H9 (cell line): ENCODE measurements around the gene STARD8. TPM values are rescaled to one million over a fixed set of nuclear protein-coding genes. Genes with fewer than 3 reads are reported as not detected.

Source experiments
- DNase-seq: peaks from one replicate; pipeline ENCODE4 v3.0.0-alpha.2; 2017
- H2AFZ ChIP-seq: one replicate; pipeline ENCODE4 v1.6.1; 2013; ENCODE audit warnings: mild to moderate bottlenecking, low read length, control low read depth, moderate library complexity
- H2AK5ac ChIP-seq: 2 replicates; pipeline ENCODE4 v1.6.1; 2013; ENCODE audit warnings: low read length, control low read depth, mixed read lengths; ENCODE audit not compliant: insufficient read length
- H2BK120ac ChIP-seq: one replicate; pipeline ENCODE4 v1.6.1; 2013; ENCODE audit warnings: low read depth, mild to moderate bottlenecking, low read length, control low read depth, inconsistent platforms; ENCODE audit not compliant: poor library complexity, severe bottlenecking
- H2BK12ac ChIP-seq: 2 replicates; pipeline ENCODE4 v1.6.1; 2013; ENCODE audit warnings: low read length, control low read depth, mixed read lengths, low read depth; ENCODE audit not compliant: insufficient read length
- H2BK15ac ChIP-seq: 2 replicates; pipeline ENCODE4 v1.6.1; 2013; ENCODE audit warnings: low read depth, low read length, control low read depth
- H2BK20ac ChIP-seq: one replicate; pipeline ENCODE4 v1.6.1; 2013; ENCODE audit warnings: low read depth, mild to moderate bottlenecking, low read length, control low read depth, inconsistent platforms; ENCODE audit not compliant: poor library complexity, severe bottlenecking
- H2BK5ac ChIP-seq: 2 replicates; pipeline ENCODE4 v1.6.1; 2013; ENCODE audit warnings: low read length, control low read depth, mixed read lengths; ENCODE audit not compliant: insufficient read length
- H3K14ac ChIP-seq: 2 replicates; pipeline ENCODE4 v1.6.1; 2013; ENCODE audit warnings: low read length, control low read depth; ENCODE audit not compliant: insufficient read depth
- H3K18ac ChIP-seq: 2 replicates; pipeline ENCODE4 v1.6.1; 2013; ENCODE audit warnings: low read depth, mild to moderate bottlenecking, mixed read lengths, low read length, control low read depth; ENCODE audit not compliant: insufficient read length
- H3K23ac ChIP-seq: 2 replicates; pipeline ENCODE4 v1.6.1; 2013; ENCODE audit warnings: low read length, control low read depth, mixed read lengths, low read depth; ENCODE audit not compliant: insufficient read length
- H3K23me2 ChIP-seq: 2 replicates; pipeline ENCODE4 v1.6.1; 2013; ENCODE audit warnings: low read depth, mild to moderate bottlenecking, mixed read lengths, low read length, control low read depth; ENCODE audit not compliant: insufficient read length, poor library complexity, severe bottlenecking
- H3K27ac ChIP-seq: 2 replicates; pipeline ENCODE4 v1.5.1; 2013; ENCODE audit warnings: low read length, control low read depth, mixed read lengths, low read depth; ENCODE audit not compliant: insufficient read length
- H3K27me3 ChIP-seq: 2 replicates; pipeline ENCODE4 v1.6.1; 2013; ENCODE audit warnings: low read length, control low read depth, inconsistent platforms; ENCODE audit not compliant: insufficient read depth
- H3K4ac ChIP-seq: 2 replicates; pipeline ENCODE4 v1.6.1; 2013; ENCODE audit warnings: low read depth, mild to moderate bottlenecking, control low read depth, inconsistent platforms, low read length, moderate library complexity
- H3K4me1 ChIP-seq: 2 replicates; pipeline ENCODE4 v1.6.1; 2013; ENCODE audit warnings: low read length, control low read depth, inconsistent platforms; ENCODE audit not compliant: insufficient read depth
- H3K4me2 ChIP-seq: 2 replicates; pipeline ENCODE4 v1.6.1; 2013; ENCODE audit warnings: low read length, control low read depth, mixed read lengths; ENCODE audit not compliant: insufficient read length, insufficient read depth
- H3K56ac ChIP-seq: 2 replicates; pipeline ENCODE4 v1.6.1; 2013; ENCODE audit warnings: low read depth, mild to moderate bottlenecking, mixed read lengths, low read length, control low read depth; ENCODE audit not compliant: insufficient read length
- H3K79me1 ChIP-seq: 2 replicates; pipeline ENCODE4 v1.6.1; 2013; ENCODE audit warnings: low read depth, mild to moderate bottlenecking, moderate library complexity, low read length, control low read depth, inconsistent platforms; ENCODE audit not compliant: insufficient read depth, poor library complexity, severe bottlenecking
- H3K79me2 ChIP-seq: 2 replicates; pipeline ENCODE4 v1.6.1; 2013; ENCODE audit warnings: low read length, control low read depth, inconsistent platforms; ENCODE audit not compliant: insufficient read depth
- H3K9ac ChIP-seq: 2 replicates; pipeline ENCODE4 v1.6.1; 2013; ENCODE audit warnings: low read length, control low read depth, mixed read lengths; ENCODE audit not compliant: insufficient read length; ENCODE audit errors: extremely low read depth
- H3K9me3 ChIP-seq: one replicate; pipeline ENCODE4 v1.6.1; 2013; ENCODE audit warnings: low read depth, low read length, inconsistent platforms; ENCODE audit not compliant: control insufficient read depth
- H3T11ph ChIP-seq: one replicate; pipeline ENCODE4 v1.6.1; 2013; ENCODE audit warnings: mild to moderate bottlenecking, low read length, control low read depth, inconsistent platforms
- H4K20me1 ChIP-seq: one replicate; pipeline ENCODE4 v1.6.1; 2013; ENCODE audit not compliant: control insufficient read depth, insufficient read length, insufficient read depth
- H4K5ac ChIP-seq: 2 replicates; pipeline ENCODE4 v1.6.1; 2013; ENCODE audit warnings: low read depth, mild to moderate bottlenecking, mixed read lengths, low read length, control low read depth; ENCODE audit not compliant: insufficient read length
- H4K8ac ChIP-seq: replicated peaks from 2 replicates; pipeline ENCODE4 v1.6.1; 2013; ENCODE audit warnings: low read length, control low read depth, mixed read lengths, low read depth; ENCODE audit not compliant: insufficient read length
- H4K91ac ChIP-seq: 2 replicates; pipeline ENCODE4 v1.6.1; 2013; ENCODE audit warnings: low read depth, mild to moderate bottlenecking, moderate library complexity, mixed read lengths, low read length, control low read depth; ENCODE audit not compliant: insufficient read length
- H3K27ac Mint-ChIP-seq, 3 experiments: 2 replicates in 2 of 3; 3 replicates in 1 of 3; pipeline ENCODE4 v1.8.0; 2020 to 2021; ENCODE audit warnings: mixed read lengths in 3 of 3, mild to moderate bottlenecking in 1 of 3, moderate library complexity in 1 of 3
- H3K27me3 Mint-ChIP-seq: 2 replicates; pipeline ENCODE4 v1.8.0; 2021; ENCODE audit warnings: low read depth, mild to moderate bottlenecking, moderate library complexity, mixed read lengths
- H3K36me3 Mint-ChIP-seq, 3 experiments: 2 replicates in 2 of 3; 3 replicates in 1 of 3; pipeline ENCODE4 v1.8.0; 2020 to 2021; ENCODE audit warnings: low read depth in 3 of 3, mixed read lengths in 3 of 3; ENCODE audit not compliant: insufficient read depth in 1 of 3
- H3K4me1 Mint-ChIP-seq, 2 experiments: 2 replicates each; pipeline ENCODE4 v1.8.0; 2020; ENCODE audit warnings: mixed read lengths in 2 of 2
- H3K4me3 Mint-ChIP-seq, 2 experiments: 2 replicates in 1 of 2; 3 replicates in 1 of 2; pipeline ENCODE4 v1.8.0; 2020 to 2021; ENCODE audit warnings: mild to moderate bottlenecking in 2 of 2, mixed read lengths in 2 of 2, moderate library complexity in 1 of 2
- H3K9me3 Mint-ChIP-seq, 2 experiments: 2 replicates in 1 of 2; 3 replicates in 1 of 2; pipeline ENCODE4 v1.8.0; 2020; ENCODE audit warnings: mild to moderate bottlenecking in 2 of 2, mixed read lengths in 2 of 2, moderate library complexity in 1 of 2
- CTCF ChIP-seq: fragments of 200-600 bp; sonication (generic); conservative IDR thresholded peaks from 3 replicates; pipeline ENCODE4 v1.8.0; 2021; ENCODE audit warnings: antibody characterized with exemption, mild to moderate bottlenecking
- WGBS: extraction: QIAGEN DNeasy Blood & Tissue Kit; methylation state at CpG from one replicate; pipeline ENCODE4 v1.1.7; 2013; ENCODE audit warnings: missing lambda C conversion rate, low lambda C conversion rate, mixed read lengths; ENCODE audit not compliant: insufficient read length; ENCODE audit errors: extremely low coverage; 5-methylcytosine and 5-hydroxymethylcytosine counted together
- total RNA-seq: library from RNA; stranded (reverse); gene quantifications from 2 replicates; pipeline ENCODE4 v1.2.1, GENCODE V29; 2021

The STARD8 gene
- total RNA-seq, 1 experiment from 2014 or later, result 0.52 TPM

- Histone ChIP-seq H3K4me1 (peaks cover 2% of the 10 kb centered on the region; the same call in 1 of the 2 replicates), H3K14ac (no peak overlapping the region), H2BK5ac (no peak overlapping the region), H4K5ac (no peak overlapping the region), H4K91ac (no peak overlapping the region), H3K79me1 (no peaks in the 10 kb centered on the region), H3K23ac (no peak overlapping the region), H3K27ac (no peak overlapping the region), H3K4me2 (peak overlapping the region; percentile 59), H3K9ac (no peak overlapping the region), H4K8ac (no peak overlapping the region), H2BK20ac (no peak overlapping the region), H2AK5ac (no peak overlapping the region), H2BK15ac (no peak overlapping the region; the same call in 1 of the 2 replicates), H3K56ac (no peak overlapping the region), H2AFZ (no peak overlapping the region), H3K23me2 (no peaks in the 10 kb centered on the region), H3K27me3 (no peaks in the 10 kb centered on the region; the same call in 1 of the 2 replicates), H3K9me3 (peaks cover 45% of the 10 kb centered on the region), H3K18ac (no peak overlapping the region), H3K79me2 (no peaks in the 10 kb centered on the region), H3K4ac (no peak overlapping the region), H2BK12ac (no peak overlapping the region), H4K20me1 (no peaks in the 10 kb centered on the region), H3T11ph (no peak overlapping the region), H2BK120ac (no peak overlapping the region)
- peaks cover 33% of the 10 kb centered on the region for H3K27me3 Mint-ChIP-seq
- peak overlapping the region; percentile 55 to 76 for H3K4me3 Mint-ChIP-seq
- no peak overlapping the region; a peak in 1 of 7 replicates for H3K27ac Mint-ChIP-seq
- H3K36me3 Mint-ChIP-seq, result peaks cover 0 to 8% (median 2%) of the 10 kb centered on the region in 3 experiments; a peak in 5 of 7 replicates
- DNase-seq, result no peak
- H3K9me3 Mint-ChIP-seq, result peaks cover 72% of the 10 kb centered on the region in 2 experiments
- TF ChIP-seq CTCF, result no peak
- peaks cover 16 to 26% of the 10 kb centered on the region in 2 experiments; a peak in 3 of 4 replicates for H3K4me1 Mint-ChIP-seq
- WGBS, result no CpG with 5 or more reads among the region's 17 CpGs
Observed at GRCh38 chrX:68694435-68695205, 47.2 kb downstream of the STARD8 start.
